Neural cell (in vitro differentiated cells): ENCODE data around the gene FAAP24.
A peak's percentile ranks its signal among the peaks of the same experiment; 100 is the strongest.

ENCODE experiments used
- EP300 ChIP-seq: fragments of 450-650 bp; conservative IDR thresholded peaks from 2 replicates; pipeline ENCODE4 v1.6.1; 2014; ENCODE audit warnings: antibody characterized with exemption, mild to moderate bottlenecking, moderate library complexity; ENCODE audit not compliant: poor library complexity, severe bottlenecking
- EZH2 ChIP-seq: fragments of 200-600, 300-800 bp; shearing (Covaris generic), sonication (generic); IDR thresholded peaks from 2 replicates; pipeline ENCODE4 v1.6.1; 2014; ENCODE audit warnings: antibody characterized with exemption, low read length, borderline replicate concordance, mild to moderate bottlenecking; ENCODE audit not compliant: insufficient read depth, poor library complexity, severe bottlenecking
- MXI1 ChIP-seq: fragments of 450-650 bp; conservative IDR thresholded peaks from 2 replicates; pipeline ENCODE4 v1.6.1; 2014; ENCODE audit warnings: antibody characterized with exemption, mild to moderate bottlenecking; ENCODE audit not compliant: poor library complexity, severe bottlenecking
- POLR2AphosphoS5 ChIP-seq: IDR thresholded peaks from 2 replicates; pipeline ENCODE4 v1.6.1; 2012
- RAD21 ChIP-seq: fragments of 450-650 bp; conservative IDR thresholded peaks from 2 replicates; pipeline ENCODE4 v1.6.1; 2014; ENCODE audit warnings: antibody characterized with exemption, mild to moderate bottlenecking, moderate library complexity
- SMC3 ChIP-seq: fragments of 450-650 bp; conservative IDR thresholded peaks from 2 replicates; pipeline ENCODE4 v1.6.1; 2014; ENCODE audit warnings: antibody characterized with exemption, mild to moderate bottlenecking, moderate library complexity; ENCODE audit not compliant: poor library complexity
- TAF1 ChIP-seq: IDR thresholded peaks from 2 replicates; pipeline ENCODE4 v1.6.1; 2012; ENCODE audit warnings: low read depth
- TF ChIP-seq, protein P1 (sequence below): fragments of 450-650 bp; IDR thresholded peaks from 2 replicates; pipeline ENCODE4 v1.5.1; 2014; ENCODE audit warnings: antibody characterized with exemption, mild to moderate bottlenecking, moderate library complexity; ENCODE audit not compliant: poor library complexity, severe bottlenecking
- TF ChIP-seq, protein P2 (sequence below): IDR thresholded peaks from 2 replicates; pipeline ENCODE4 v1.6.1; 2012; ENCODE audit warnings: borderline replicate concordance

DNA sequence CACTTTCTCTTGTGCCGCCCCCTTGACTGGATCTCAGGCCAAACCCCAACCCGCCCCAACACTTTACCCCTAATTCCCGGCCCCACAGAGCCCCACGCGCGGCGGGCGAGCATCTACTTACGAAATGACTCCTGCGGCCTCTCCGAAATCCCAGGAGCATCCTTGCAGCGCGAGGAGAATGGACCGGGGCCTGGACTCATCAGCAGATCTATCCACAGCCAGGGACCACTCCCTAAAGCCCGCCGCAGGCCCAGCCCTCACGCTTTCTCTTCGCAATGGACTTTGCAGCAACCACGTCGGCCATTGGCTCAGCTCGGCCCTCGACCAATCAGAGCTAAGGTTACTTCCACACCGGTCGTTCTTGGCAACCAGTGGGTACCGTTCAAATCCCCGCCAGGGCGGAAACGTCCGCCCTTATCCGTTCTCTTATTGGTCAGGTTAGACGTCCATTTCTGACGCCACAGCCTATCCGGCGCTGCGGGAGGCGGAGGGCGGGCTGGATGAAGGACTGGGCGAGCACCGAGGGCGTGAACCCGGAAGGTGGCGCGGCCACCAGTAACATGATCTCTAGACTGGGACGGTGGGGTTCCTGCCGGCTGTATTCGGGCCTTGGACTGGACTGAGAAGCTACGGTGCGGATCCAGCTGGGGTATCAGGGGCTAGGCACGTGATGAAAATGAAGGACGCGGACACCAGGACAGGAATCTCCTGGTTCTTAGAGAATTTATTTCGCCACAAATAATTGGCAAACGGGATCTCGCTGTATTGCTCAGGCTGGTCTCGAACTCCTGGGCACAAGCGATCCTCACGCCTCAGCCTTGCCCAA lies at the start of gene FAAP24, which contains the start of gene CEP89:
- TF ChIP-seq EZH2 (no peak), POLR2AphosphoS5 (peak; percentile 63), EP300 (peak; percentile 40), SMC3 (no peak), RAD21 (no peak), TAF1 (no peak), MXI1 (peak; percentile 98)
- TF ChIP-seq, protein P1, sequence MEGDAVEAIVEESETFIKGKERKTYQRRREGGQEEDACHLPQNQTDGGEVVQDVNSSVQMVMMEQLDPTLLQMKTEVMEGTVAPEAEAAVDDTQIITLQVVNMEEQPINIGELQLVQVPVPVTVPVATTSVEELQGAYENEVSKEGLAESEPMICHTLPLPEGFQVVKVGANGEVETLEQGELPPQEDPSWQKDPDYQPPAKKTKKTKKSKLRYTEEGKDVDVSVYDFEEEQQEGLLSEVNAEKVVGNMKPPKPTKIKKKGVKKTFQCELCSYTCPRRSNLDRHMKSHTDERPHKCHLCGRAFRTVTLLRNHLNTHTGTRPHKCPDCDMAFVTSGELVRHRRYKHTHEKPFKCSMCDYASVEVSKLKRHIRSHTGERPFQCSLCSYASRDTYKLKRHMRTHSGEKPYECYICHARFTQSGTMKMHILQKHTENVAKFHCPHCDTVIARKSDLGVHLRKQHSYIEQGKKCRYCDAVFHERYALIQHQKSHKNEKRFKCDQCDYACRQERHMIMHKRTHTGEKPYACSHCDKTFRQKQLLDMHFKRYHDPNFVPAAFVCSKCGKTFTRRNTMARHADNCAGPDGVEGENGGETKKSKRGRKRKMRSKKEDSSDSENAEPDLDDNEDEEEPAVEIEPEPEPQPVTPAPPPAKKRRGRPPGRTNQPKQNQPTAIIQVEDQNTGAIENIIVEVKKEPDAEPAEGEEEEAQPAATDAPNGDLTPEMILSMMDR = peak; percentile 51
- TF ChIP-seq, protein P2, sequence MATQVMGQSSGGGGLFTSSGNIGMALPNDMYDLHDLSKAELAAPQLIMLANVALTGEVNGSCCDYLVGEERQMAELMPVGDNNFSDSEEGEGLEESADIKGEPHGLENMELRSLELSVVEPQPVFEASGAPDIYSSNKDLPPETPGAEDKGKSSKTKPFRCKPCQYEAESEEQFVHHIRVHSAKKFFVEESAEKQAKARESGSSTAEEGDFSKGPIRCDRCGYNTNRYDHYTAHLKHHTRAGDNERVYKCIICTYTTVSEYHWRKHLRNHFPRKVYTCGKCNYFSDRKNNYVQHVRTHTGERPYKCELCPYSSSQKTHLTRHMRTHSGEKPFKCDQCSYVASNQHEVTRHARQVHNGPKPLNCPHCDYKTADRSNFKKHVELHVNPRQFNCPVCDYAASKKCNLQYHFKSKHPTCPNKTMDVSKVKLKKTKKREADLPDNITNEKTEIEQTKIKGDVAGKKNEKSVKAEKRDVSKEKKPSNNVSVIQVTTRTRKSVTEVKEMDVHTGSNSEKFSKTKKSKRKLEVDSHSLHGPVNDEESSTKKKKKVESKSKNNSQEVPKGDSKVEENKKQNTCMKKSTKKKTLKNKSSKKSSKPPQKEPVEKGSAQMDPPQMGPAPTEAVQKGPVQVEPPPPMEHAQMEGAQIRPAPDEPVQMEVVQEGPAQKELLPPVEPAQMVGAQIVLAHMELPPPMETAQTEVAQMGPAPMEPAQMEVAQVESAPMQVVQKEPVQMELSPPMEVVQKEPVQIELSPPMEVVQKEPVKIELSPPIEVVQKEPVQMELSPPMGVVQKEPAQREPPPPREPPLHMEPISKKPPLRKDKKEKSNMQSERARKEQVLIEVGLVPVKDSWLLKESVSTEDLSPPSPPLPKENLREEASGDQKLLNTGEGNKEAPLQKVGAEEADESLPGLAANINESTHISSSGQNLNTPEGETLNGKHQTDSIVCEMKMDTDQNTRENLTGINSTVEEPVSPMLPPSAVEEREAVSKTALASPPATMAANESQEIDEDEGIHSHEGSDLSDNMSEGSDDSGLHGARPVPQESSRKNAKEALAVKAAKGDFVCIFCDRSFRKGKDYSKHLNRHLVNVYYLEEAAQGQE = no peak
